GM19239 (cell line): ENCODE results near the gene POTEJ.
"Not testable (repeated sequence)": the region's sequence is repeated elsewhere in the genome, so short reads cannot be mapped to it uniquely, and the experiment has no call there.

ENCODE experiments used
- DNase-seq: peaks from one replicate; pipeline ENCODE4 v3.0.0; 2011; ENCODE audit warnings: low spot score; ENCODE audit not compliant: insufficient read length
- FAIRE-seq: peaks from 2 replicates; lab custom pipeline; 2011; peaks lifted over from hg19 to GRCh38; lab: Jason Lieb, UNC

Gene POTEJ

GRCh38 chr2:130599926-130600325 is 11.3 kb upstream of the POTEJ start:
- not testable (repeated sequence) for DNase-seq, FAIRE-seq

GRCh38 chr2:130601648-130602302 is 9.5 kb upstream of the POTEJ start:
- not testable (repeated sequence) for FAIRE-seq, DNase-seq

DNA sequence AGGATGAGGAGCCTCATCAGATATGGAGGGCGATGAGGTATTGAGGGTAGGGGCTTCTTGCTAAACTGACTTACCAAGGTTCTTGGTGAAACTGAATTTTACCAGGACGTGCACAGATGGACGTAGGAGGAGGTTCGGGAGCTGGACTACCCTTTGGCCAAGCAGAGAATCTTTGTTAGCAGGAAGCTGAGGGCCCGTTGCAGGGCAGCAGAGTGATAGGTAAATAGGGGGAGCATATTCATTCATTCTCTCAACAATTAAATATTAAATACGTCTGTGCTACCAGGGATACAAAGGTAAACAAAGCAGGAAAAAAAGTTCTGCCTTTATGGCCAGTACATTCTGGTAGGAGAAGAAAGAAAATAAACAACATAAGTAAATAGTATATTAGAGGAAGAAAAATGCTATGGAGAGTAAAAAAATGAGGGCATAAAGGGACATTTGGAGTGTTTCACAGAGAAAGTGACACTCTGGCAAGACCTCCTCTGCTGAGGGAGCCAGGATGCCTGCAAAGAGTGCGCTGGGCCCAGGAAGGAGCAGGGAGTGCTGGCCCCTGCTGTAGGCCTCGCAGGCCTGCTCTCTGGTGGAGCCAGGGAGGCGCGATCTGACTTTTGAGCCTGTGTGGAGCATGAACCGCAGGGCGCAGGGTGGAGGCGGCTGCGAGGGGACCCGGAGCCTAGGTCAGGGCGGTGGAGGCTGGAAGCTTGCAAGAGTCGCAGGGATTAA is 2.8 kb upstream of the POTEJ start:
- FAIRE-seq, DNase-seq: not testable (repeated sequence)

GRCh38 chr2:130609002-130609920 is 2.0 kb upstream of the POTEJ start:
- not testable (repeated sequence) for DNase-seq, FAIRE-seq

DNA sequence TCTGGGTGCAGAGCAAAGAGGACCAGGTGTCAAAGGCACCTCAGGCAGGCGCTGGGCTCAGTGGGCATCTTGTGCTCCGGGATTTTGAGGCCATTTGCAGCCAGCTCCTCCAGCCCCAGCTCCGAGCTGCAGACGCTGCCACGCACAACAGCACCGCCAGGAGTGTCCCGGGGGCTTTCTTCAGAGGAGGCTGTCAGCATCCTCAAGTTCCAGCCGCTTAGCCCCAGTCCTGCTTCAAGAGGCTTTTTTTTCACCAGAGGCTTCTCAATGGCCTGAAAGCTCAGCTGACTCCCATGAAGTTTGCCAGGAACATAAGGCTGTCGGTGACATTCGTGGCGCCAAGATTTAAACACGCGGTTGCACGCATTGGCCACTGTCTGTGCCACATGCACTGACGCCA is 754 bp upstream of the POTEJ start:
- DNase-seq, FAIRE-seq: not testable (repeated sequence)

DNA sequence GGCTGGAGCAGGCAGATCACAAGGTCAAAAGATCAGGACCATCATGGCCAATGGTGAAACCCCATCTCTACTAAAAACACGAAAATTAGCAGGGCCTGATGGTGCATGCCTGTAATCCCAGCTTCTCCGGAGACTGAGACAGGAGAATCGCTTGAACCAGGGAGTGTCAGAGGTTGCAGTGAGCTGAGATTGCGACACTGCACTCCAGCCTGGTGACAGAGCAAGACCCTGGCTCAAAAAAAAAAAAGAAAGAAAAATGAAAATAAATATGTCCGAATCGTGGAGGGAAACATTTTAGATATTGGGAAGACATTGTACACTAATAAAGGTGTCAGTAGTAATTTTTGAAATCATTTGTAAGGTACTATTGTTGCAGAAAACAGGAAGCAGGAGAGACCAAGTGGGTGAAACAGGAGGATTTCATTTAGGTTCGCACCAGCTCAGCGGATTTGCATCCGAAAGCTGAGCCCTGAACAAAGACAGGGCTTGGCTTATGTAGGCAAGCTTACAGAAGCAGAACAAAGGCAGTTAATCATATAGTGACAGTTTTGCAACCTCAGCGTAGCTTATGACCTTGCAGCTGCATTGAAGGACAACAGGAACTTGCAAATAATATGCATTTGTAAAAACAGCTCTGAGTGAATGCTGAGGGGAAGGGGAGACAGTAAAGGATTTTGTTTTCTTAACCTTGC is 17.7 kb downstream of the POTEJ start:
- DNase-seq, FAIRE-seq: not testable (repeated sequence)

GRCh38 chr2:130638973-130639372 is 27.7 kb downstream of the POTEJ start:
- DNase-seq, FAIRE-seq: not testable (repeated sequence)

DNA sequence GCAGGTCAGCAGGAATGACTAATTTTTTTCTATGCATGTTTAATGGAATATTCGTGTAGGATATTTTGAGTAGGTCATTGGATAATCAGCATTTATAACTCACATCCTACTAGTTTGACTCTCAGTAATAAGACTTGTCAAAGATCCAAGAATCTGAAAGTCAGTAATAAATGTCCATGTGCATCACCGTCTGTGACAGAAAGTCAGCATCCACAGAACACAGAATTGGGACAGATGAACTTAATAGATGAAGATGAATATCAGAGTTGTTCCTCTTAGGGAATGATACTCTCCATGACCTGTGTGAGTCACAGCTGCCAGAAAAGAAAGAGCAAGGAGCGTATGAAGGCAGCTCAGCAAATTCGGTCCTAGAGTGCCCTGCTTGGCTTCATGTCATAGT is 30.4 kb downstream of the POTEJ start:
- not testable (repeated sequence) for FAIRE-seq, DNase-seq

- not testable (repeated sequence) for DNase-seq, FAIRE-seq
Measured at GRCh38 chr2:130649285-130649684, 38.0 kb downstream of the POTEJ start.

GRCh38 chr2:130664506-130664905 is 53.3 kb downstream of the POTEJ start:
- FAIRE-seq, DNase-seq: not testable (repeated sequence)

GRCh38 chr2:130665596-130665995 is 54.4 kb downstream of the POTEJ start:
- not testable (repeated sequence) for FAIRE-seq, DNase-seq

- FAIRE-seq, DNase-seq: not testable (repeated sequence)
Measured at GRCh38 chr2:130667516-130667915, 56.3 kb downstream of the POTEJ start.

GRCh38 chr2:130670026-130670745 is 58.9 kb downstream of the POTEJ start:
- FAIRE-seq, DNase-seq: not testable (repeated sequence)

- not testable (repeated sequence) for DNase-seq, FAIRE-seq
Measured at GRCh38 chr2:130692041-130692770, 81.0 kb downstream of the POTEJ start.

- DNase-seq, FAIRE-seq: not testable (repeated sequence)
Measured at GRCh38 chr2:130693474-130693873, 82.2 kb downstream of the POTEJ start.

- not testable (repeated sequence) for DNase-seq, FAIRE-seq
Measured at GRCh38 chr2:130703250-130703649, 92.0 kb downstream of the POTEJ start.
